HEK293T (cell line): Measurements from ENCODE around the gene TLE3.
A peak's percentile ranks its signal among the peaks of the same experiment; 100 is the strongest.

Experiments
- CTCF ChIA-PET: fragments of 350-600 bp; formaldehyde crosslinking; extraction: SDS; loops from one replicate; lab custom pipeline; 2021; ENCODE audit warnings: antibody characterized with exemption, inconsistent platforms; lab: Yijun Ruan, JAX
- POLR2A ChIA-PET: fragments of 350-600 bp; formaldehyde crosslinking; extraction: SDS; loops from one replicate; lab custom pipeline; 2020; ENCODE audit warnings: antibody characterized with exemption, inconsistent platforms; lab: Yijun Ruan, JAX
- DNase-seq: peaks from one replicate; pipeline ENCODE4 v3.0.0; 2012; ENCODE audit warnings: mixed read lengths; ENCODE audit errors: extremely low spot score
- ARNT ChIP-seq: fragments of 450-650 bp; IDR thresholded peaks from 2 replicates; pipeline ENCODE4 v1.6.1; 2017; ENCODE audit warnings: mild to moderate bottlenecking
- BHLHE40 ChIP-seq: fragments of 450-650 bp; IDR thresholded peaks from 2 replicates; pipeline ENCODE4 v1.6.1; 2016; ENCODE audit warnings: mild to moderate bottlenecking, moderate library complexity, borderline replicate concordance
- CTBP1 ChIP-seq: fragments of 450-650 bp; IDR thresholded peaks from 2 replicates; pipeline ENCODE4 v1.6.1; 2016; ENCODE audit warnings: borderline replicate concordance
- ELF4 ChIP-seq: fragments of 450-650 bp; IDR thresholded peaks from 2 replicates; pipeline ENCODE4 v1.6.1; 2017; ENCODE audit warnings: antibody characterized with exemption
- FOXA1 ChIP-seq: fragments of 450-650 bp; IDR thresholded peaks from 2 replicates; pipeline ENCODE4 v1.6.1; 2016; ENCODE audit warnings: mild to moderate bottlenecking
- FOXK2 ChIP-seq: fragments of 450-650 bp; IDR thresholded peaks from 2 replicates; pipeline ENCODE4 v1.6.1; 2016; ENCODE audit warnings: mild to moderate bottlenecking
- FOXM1 ChIP-seq: fragments of 450-650 bp; IDR thresholded peaks from 2 replicates; pipeline ENCODE4 v1.6.1; 2017; ENCODE audit warnings: mild to moderate bottlenecking, borderline replicate concordance
- HDGF ChIP-seq: fragments of 450-650 bp; IDR thresholded peaks from 2 replicates; pipeline ENCODE4 v1.6.1; 2017; ENCODE audit warnings: antibody characterized with exemption, borderline replicate concordance
- L3MBTL2 ChIP-seq: fragments of 450-650 bp; conservative IDR thresholded peaks from 2 replicates; pipeline ENCODE4 v1.6.1; 2016; ENCODE audit warnings: mild to moderate bottlenecking
- LEF1 ChIP-seq: fragments of 450-650 bp; IDR thresholded peaks from 2 replicates; pipeline ENCODE4 v1.6.1; 2017; ENCODE audit warnings: mild to moderate bottlenecking, borderline replicate concordance
- NFRKB ChIP-seq: fragments of 450-650 bp; IDR thresholded peaks from 2 replicates; pipeline ENCODE4 v1.6.1; 2016; ENCODE audit warnings: mild to moderate bottlenecking, moderate library complexity
- PKNOX1 ChIP-seq: fragments of 450-650 bp; IDR thresholded peaks from 2 replicates; pipeline ENCODE4 v1.6.1; 2016
- SP1 ChIP-seq: fragments of 450-650 bp; IDR thresholded peaks from 2 replicates; pipeline ENCODE4 v1.6.1; 2017
- SUZ12 ChIP-seq: fragments of 450-650 bp; IDR thresholded peaks from 2 replicates; pipeline ENCODE4 v1.6.1; 2016; ENCODE audit warnings: mild to moderate bottlenecking
- TARDBP ChIP-seq: fragments of 450-650 bp; IDR thresholded peaks from 2 replicates; pipeline ENCODE4 v1.6.1; 2016
- ZNF384 ChIP-seq: fragments of 450-650 bp; IDR thresholded peaks from 2 replicates; pipeline ENCODE4 v1.6.1; 2016

Gene TLE3

GRCh38 chr15:70043590-70043989 is 54.1 kb downstream of the TLE3 start:
- POLR2A ChIA-PET: no interaction called here

GRCh38 chr15:70042553-70043214 is 55.0 kb downstream of the TLE3 start:
- CTCF ChIA-PET: no interaction called here
- POLR2A ChIA-PET: interaction anchor here (0.8 kb wide), 1 partner anchor 58 kb away, joined by 3 read pairs; no protein-coding TSS in a partner anchor

More at GRCh38 chr15:70043590-70043989, 54.1 kb downstream of the TLE3 start:
- TF ChIP-seq NFRKB (no peak), PKNOX1 (no peak), HDGF (no peak), FOXM1 (no peak), LEF1 (no peak)
- DNase-seq: no peak
- CTCF ChIA-PET: no interaction called here

GRCh38 chr15:70039917-70040316 is 57.8 kb downstream of the TLE3 start:
- POLR2A ChIA-PET: no interaction called here
- TF ChIP-seq LEF1 (no peak), SP1 (no peak), PKNOX1 (no peak), ELF4 (no peak), FOXK2 (no peak), TARDBP (no peak), CTBP1 (no peak), FOXA1 (no peak), FOXM1 (no peak), NFRKB (no peak), ZNF384 (no peak), SUZ12 (no peak), BHLHE40 (no peak), L3MBTL2 (no peak), HDGF (no peak), ARNT (no peak)
- no peak for DNase-seq
- CTCF ChIA-PET: no interaction called here

More at GRCh38 chr15:70042553-70043214, 55.0 kb downstream of the TLE3 start:
- no peak for TF ChIP-seq NFRKB
- TF ChIP-seq ELF4: no peak
- no peak for TF ChIP-seq SUZ12
- TF ChIP-seq TARDBP: peak; percentile 83
- DNase-seq: no peak

GRCh38 chr15:70038730-70039392 is 58.9 kb downstream of the TLE3 start:
- DNase-seq: no peak
- ChIA-PET POLR2A (no interaction called here), CTCF (no interaction called here)
- TF ChIP-seq ELF4: no peak
- no peak for TF ChIP-seq CTBP1
- no peak for TF ChIP-seq ARNT

GRCh38 chr15:70037292-70037640 is 60.5 kb downstream of the TLE3 start:
- TF ChIP-seq SP1: no peak
- TF ChIP-seq TARDBP: no peak
- TF ChIP-seq BHLHE40: no peak
- TF ChIP-seq SUZ12: no peak
- TF ChIP-seq LEF1: no peak
- no peak for TF ChIP-seq HDGF
- TF ChIP-seq ZNF384: no peak
- TF ChIP-seq ARNT: no peak
- no peak for TF ChIP-seq PKNOX1
- TF ChIP-seq CTBP1: no peak
- no peak for TF ChIP-seq ELF4
- no peak for TF ChIP-seq FOXM1
- TF ChIP-seq NFRKB: no peak
- TF ChIP-seq L3MBTL2: no peak
- no peak for TF ChIP-seq FOXK2
- TF ChIP-seq FOXA1: no peak
- no peak for DNase-seq
- POLR2A ChIA-PET: no interaction called here
- CTCF ChIA-PET: interaction anchor here (0.6 kb wide), 1 partner anchor 31 kb away, joined by 3 read pairs; no protein-coding TSS in a partner anchor

GRCh38 chr15:70036585-70037291 is 61.0 kb downstream of the TLE3 start:
- POLR2A ChIA-PET: no interaction called here
- no peak for DNase-seq
- TF ChIP-seq ELF4: no peak
- TF ChIP-seq FOXK2: no peak
- no peak for TF ChIP-seq NFRKB
- no peak for TF ChIP-seq BHLHE40
- TF ChIP-seq LEF1: no peak
- TF ChIP-seq HDGF: no peak
- no peak for TF ChIP-seq SP1
- TF ChIP-seq CTBP1: no peak
- TF ChIP-seq FOXM1: no peak
- TF ChIP-seq TARDBP: no peak
- TF ChIP-seq L3MBTL2: no peak
- no peak for TF ChIP-seq ARNT
- no peak for TF ChIP-seq ZNF384
- TF ChIP-seq FOXA1: no peak
- no peak for TF ChIP-seq SUZ12
- no peak for TF ChIP-seq PKNOX1
- CTCF ChIA-PET: interaction anchor here (0.6 kb wide), 1 partner anchor 31 kb away, joined by 3 read pairs; no protein-coding TSS in a partner anchor
